GM18505 (cell line): ENCODE measurements around the gene RPL22L1.
"Not testable (repeated sequence)": the region's sequence is repeated elsewhere in the genome, so short reads cannot be mapped to it uniquely, and the experiment has no call there.

ENCODE experiments used
- ATAC-seq: cut with Tn5 transposase; IDR thresholded peaks from one replicate; pipeline ENCODE4 v1.9.1; 2021; ENCODE audit not compliant: unreplicated experiment
- POLR2A ChIP-seq: IDR thresholded peaks from 4 replicates; pipeline ENCODE4 v1.6.1; 2011; ENCODE audit warnings: borderline replicate concordance; ENCODE audit not compliant: insufficient read depth, insufficient read length; ENCODE audit errors: extremely low read depth

RPL22L1 gene

GRCh38 chr3:170830580-170830979, 39.4 kb downstream of the RPL22L1 start:
- ATAC-seq, result no peak

GRCh38 chr3:170829546-170830272, 40.3 kb downstream of the RPL22L1 start:
- no peak for TF ChIP-seq POLR2A
- ATAC-seq, result no peak

More at GRCh38 chr3:170830580-170830979, 39.4 kb downstream of the RPL22L1 start:
- no peak for TF ChIP-seq POLR2A

- TF ChIP-seq POLR2A, result no peak
- ATAC-seq, result no peak
These were observed 43.9 kb downstream of the RPL22L1 start for GRCh38 chr3:170826047-170826446.

GRCh38 chr3:170823562-170823961, 46.4 kb downstream of the RPL22L1 start:
- ATAC-seq, result not testable (repeated sequence)

GRCh38 chr3:170818325-170818724, 51.7 kb downstream of the RPL22L1 start:
- ATAC-seq, result not testable (repeated sequence)

GRCh38 chr3:170817471-170817870, 52.5 kb downstream of the RPL22L1 start:
- not testable (repeated sequence) for ATAC-seq

GRCh38 chr3:170816841-170817240, 53.2 kb downstream of the RPL22L1 start:
- ATAC-seq, result no peak
- TF ChIP-seq POLR2A, result no peak

GRCh38 chr3:170816341-170816740, 53.7 kb downstream of the RPL22L1 start:
- ATAC-seq, result no peak

GRCh38 chr3:170815936-170816335, 54.1 kb downstream of the RPL22L1 start:
- TF ChIP-seq POLR2A, result no peak
- no peak for ATAC-seq

More at GRCh38 chr3:170816341-170816740, 53.7 kb downstream of the RPL22L1 start:
- no peak for TF ChIP-seq POLR2A

GRCh38 chr3:170815340-170815739, 54.7 kb downstream of the RPL22L1 start:
- no peak for ATAC-seq
- TF ChIP-seq POLR2A, result no peak
